HCT116 (cell line): ENCODE data around the gene BDNF. TPM values are rescaled to one million over a fixed set of nuclear protein-coding genes. Genes with fewer than 3 reads are reported as not detected.

Experiments used
- ATAC-seq: fragments of 200-7000 bp; cut with Tn5 transposase; 2 replicates; pipeline ENCODE4 v1.9.1; 2020; ENCODE audit warnings: mild to moderate bottlenecking, moderate library complexity
- BruUV-seq: library from RNA; stranded (reverse); fragments of 400-500 nt; replicated peaks from 2 replicates; lab custom pipeline; 2021; lab: Mats Ljungman, UMichigan
- CTCF ChIA-PET: fragments of 300-600 bp; sonication (Branson Sonifier 250); formaldehyde crosslinking; loops from one replicate; lab custom pipeline; 2021; ENCODE audit warnings: antibody characterized with exemption; lab: Charles Lee
- POLR2A ChIA-PET: fragments of 300-600, 350-600 bp; sonication (Branson Sonifier 250); formaldehyde crosslinking; loops from one replicate; lab custom pipeline; 2021; ENCODE audit warnings: antibody characterized with exemption; lab: Charles Lee
- RAD21 ChIA-PET, 2 experiments: fragments of 300-600 bp; sonication (Branson Sonifier 250); formaldehyde crosslinking; loops; one replicate each; lab custom pipeline; 2023; ENCODE audit warnings: low total read pairs in 2 of 2; ENCODE audit not compliant: uncharacterized antibody in 2 of 2, unreplicated experiment in 2 of 2, low non-redundant PET in 1 of 2; lab: Charles Lee
- DNase-seq: peaks from one replicate; pipeline ENCODE4 v3.0.0-alpha.2; 2010; ENCODE audit warnings: low read depth, low spot score
- H2AFZ ChIP-seq: fragments of 200-600 bp; shearing (Covaris generic), sonication (generic); 2 replicates; pipeline ENCODE4 v1.6.1; 2017; ENCODE audit warnings: low read depth, mixed run types, mixed read lengths, antibody characterized with exemption, low read length; ENCODE audit not compliant: poor library complexity, severe bottlenecking
- H3K27ac ChIP-seq: 2 replicates; pipeline ENCODE4 v1.5.1; 2012; ENCODE audit warnings: low read depth, low read length
- H3K27me3 ChIP-seq: fragments of 200-600 bp; sonication (generic); 2 replicates; pipeline ENCODE4 v1.6.1; 2016; ENCODE audit warnings: mixed run types, low read length, mixed read lengths; ENCODE audit not compliant: insufficient read depth
- H3K36me3 ChIP-seq, 2 experiments: fragments of 200-500 bp in 1 of 2; fragments of 200-600 bp in 1 of 2; sonication (Bioruptor generic) in 1 of 2; sonication (generic) in 1 of 2; 2 replicates each; pipeline versions ENCODE4 v1.5.1 to v1.6.1; 2014 to 2016; ENCODE audit warnings: low read length in 2 of 2, inconsistent platforms in 1 of 2, mixed read lengths in 1 of 2, mixed run types in 1 of 2; ENCODE audit not compliant: insufficient read depth in 2 of 2, control insufficient read depth in 1 of 2
- H3K4me1 ChIP-seq, 2 experiments: fragments of 200-600 bp in 1 of 2; sonication (generic) in 1 of 2; 2 replicates each; pipeline versions ENCODE4 v1.5.1 to v1.6.1; 2012 to 2017; ENCODE audit warnings: low read length in 2 of 2, inconsistent platforms in 1 of 2, mild to moderate bottlenecking in 1 of 2, mixed read lengths in 1 of 2, mixed run types in 1 of 2, moderate library complexity in 1 of 2; ENCODE audit not compliant: insufficient read depth in 2 of 2, control insufficient read depth in 1 of 2
- H3K4me2 ChIP-seq: fragments of 200-600 bp; sonication (generic); 2 replicates; pipeline ENCODE4 v1.6.1; 2017; ENCODE audit warnings: mixed run types, low read length, mixed read lengths
- H3K4me3 ChIP-seq, 2 experiments: fragments of 200-600 bp in 1 of 2; sonication (generic) in 1 of 2; replicated peaks in 1 of 2; 2 replicates each; pipeline ENCODE4 v1.5.1; 2011 to 2016; ENCODE audit warnings: low read length in 2 of 2, control low read depth in 1 of 2, low read depth in 1 of 2, mild to moderate bottlenecking in 1 of 2, mixed read lengths in 1 of 2, mixed run types in 1 of 2
- H3K79me2 ChIP-seq: fragments of 200-600 bp; sonication (generic); 2 replicates; pipeline ENCODE4 v1.6.1; 2017; ENCODE audit warnings: mild to moderate bottlenecking, mixed run types, low read length, moderate library complexity, mixed read lengths; ENCODE audit not compliant: insufficient read depth
- H3K9ac ChIP-seq: fragments of 200-600 bp; sonication (generic); 2 replicates; pipeline ENCODE4 v1.6.1; 2016; ENCODE audit warnings: low read length, mixed read lengths
- H3K9me2 ChIP-seq: fragments of 200-600 bp; sonication (generic), shearing (Covaris generic); 2 replicates; pipeline ENCODE4 v1.6.1; 2017; ENCODE audit warnings: mixed run types, mild to moderate bottlenecking, moderate library complexity; ENCODE audit not compliant: insufficient read depth
- H3K9me3 ChIP-seq, 2 experiments: fragments of 200-500 bp in 1 of 2; fragments of 200-600 bp in 1 of 2; sonication (Bioruptor generic) in 1 of 2; sonication (generic) in 1 of 2; 2 replicates each; pipeline ENCODE4 v1.6.1; 2014 to 2017; ENCODE audit warnings: low read length in 2 of 2, mixed read lengths in 2 of 2, inconsistent platforms in 1 of 2, low read depth in 1 of 2, mild to moderate bottlenecking in 1 of 2, mixed run types in 1 of 2, moderate library complexity in 1 of 2; ENCODE audit not compliant: control insufficient read depth in 1 of 2, insufficient read depth in 1 of 2
- H4K20me1 ChIP-seq: fragments of 200-600 bp; sonication (generic), shearing (Covaris generic); 2 replicates; pipeline ENCODE4 v1.6.1; 2017; ENCODE audit warnings: mixed run types, mild to moderate bottlenecking, moderate library complexity; ENCODE audit not compliant: insufficient read depth
- CTCF ChIP-seq, 3 experiments: fragments of 200-600 bp in 1 of 3; sonication (generic) in 1 of 3; IDR thresholded peaks in 2 of 3; conservative IDR thresholded peaks in 1 of 3; 2 replicates each; pipeline ENCODE4 v1.5.1; 2012 to 2017; ENCODE audit warnings: low read depth in 2 of 3, low read length in 2 of 3, antibody characterized with exemption in 1 of 3, borderline replicate concordance in 1 of 3, control low read depth in 1 of 3, mild to moderate bottlenecking in 1 of 3, mixed read lengths in 1 of 3, mixed run types in 1 of 3, moderate library complexity in 1 of 3; ENCODE audit not compliant: insufficient read depth in 1 of 3
- EZH2 ChIP-seq: fragments of 200-600 bp; sonication (generic); IDR thresholded peaks from 2 replicates; pipeline ENCODE4 v1.6.1; 2017; ENCODE audit warnings: antibody characterized with exemption, mixed run types
- REST ChIP-seq: IDR thresholded peaks from 2 replicates; pipeline ENCODE4 v1.6.1; 2012; ENCODE audit warnings: low read depth
- SP1 ChIP-seq: IDR thresholded peaks from 2 replicates; pipeline ENCODE4 v1.6.1; 2012; ENCODE audit warnings: low read depth
- SRF ChIP-seq: IDR thresholded peaks from 2 replicates; pipeline ENCODE4 v1.6.1; 2012; ENCODE audit warnings: low read depth
- YY1 ChIP-seq: IDR thresholded peaks from 2 replicates; pipeline ENCODE4 v1.6.1; 2011; ENCODE audit warnings: low read length, low read depth, moderate library complexity, mild to moderate bottlenecking; ENCODE audit not compliant: insufficient replicate concordance; ENCODE audit errors: extremely low read depth
- ZNF274 ChIP-seq: fragments of 200-500 bp; sonication (Bioruptor generic); IDR thresholded peaks from 2 replicates; pipeline ENCODE4 v1.6.1; 2014; ENCODE audit warnings: mild to moderate bottlenecking, low read depth, low read length, inconsistent platforms
- intact Hi-C: fragments of 100-400 bp; cut with micrococcal nuclease; formaldehyde crosslinking; loops from 2 replicates; pipeline ENCODE4 v1.10.0; 2022
- total RNA-seq: library from RNA; stranded (reverse); gene quantifications from one replicate; pipeline ENCODE4 v1.2.1, GENCODE V29; 2021; ENCODE audit not compliant: unreplicated experiment
- TF ChIP-seq, protein P1 (sequence below): IDR thresholded peaks from 2 replicates; pipeline ENCODE4 v1.6.1; 2012
- TF ChIP-seq, protein P2 (sequence below): IDR thresholded peaks from 2 replicates; pipeline ENCODE4 v1.6.1; 2011; ENCODE audit warnings: mild to moderate bottlenecking, low read length, moderate library complexity; ENCODE audit not compliant: insufficient replicate concordance; ENCODE audit errors: extremely low read depth

BDNF gene
- total RNA-seq, 1 experiment from 2014 or later = 22.0 TPM

- Histone ChIP-seq H3K27ac (no peak overlapping the region), H3K27me3 (no peaks in the 10 kb centered on the region), H3K4me3 (no peak overlapping the region), H3K4me2 (no peak overlapping the region), H3K79me2 (no peaks in the 10 kb centered on the region), H2AFZ (no peak overlapping the region), H3K36me3 (no peaks in the 10 kb centered on the region), H3K9me3 (no peaks in the 10 kb centered on the region), H3K9ac (no peak overlapping the region), H4K20me1 (no peaks in the 10 kb centered on the region), H3K4me1 (peaks cover 4 to 10% of the 10 kb centered on the region in 2 experiments; a peak in 3 of 4 replicates), H3K9me2 (no peaks in the 10 kb centered on the region)
- no TSS peak for BruUV-seq
- ChIA-PET CTCF (no interaction called here), RAD21 (no interaction called here), POLR2A (no interaction called here)
- ATAC-seq = no peak
- intact Hi-C loops = no loop called here
- no peak for TF ChIP-seq ZNF274
- DNase-seq = no peak
Observed at GRCh38 chr11:27722953-27723344, 22.7 kb upstream of the BDNF start.

GRCh38 chr11:27722117-27722952 is 22.1 kb upstream of the BDNF start:
- no peak overlapping the region for H3K4me3 ChIP-seq
- H3K79me2 ChIP-seq = no peaks in the 10 kb centered on the region
- no peaks in the 10 kb centered on the region for H3K27me3 ChIP-seq
- ChIA-PET CTCF (no interaction called here), RAD21 (no interaction called here), POLR2A (no interaction called here)
- no peak overlapping the region for H3K4me2 ChIP-seq
- TF ChIP-seq REST (no peak), CTCF (IDR thresholded peaks at IDR 0.05 in 2 of 3, conservative IDR thresholded peaks at IDR 0.05 in 1 of 3; ENCODE audit: borderline replicate concordance in 1 of 3, insufficient read depth in 1 of 3, low read depth in 2 of 3, low read length in 2 of 3) (no peak), YY1 (no peak), SRF (no peak), SP1 (no peak), EZH2 (no peak)
- TF ChIP-seq, protein P1, sequence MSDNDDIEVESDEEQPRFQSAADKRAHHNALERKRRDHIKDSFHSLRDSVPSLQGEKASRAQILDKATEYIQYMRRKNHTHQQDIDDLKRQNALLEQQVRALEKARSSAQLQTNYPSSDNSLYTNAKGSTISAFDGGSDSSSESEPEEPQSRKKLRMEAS = no peak
- TF ChIP-seq, protein P2, sequence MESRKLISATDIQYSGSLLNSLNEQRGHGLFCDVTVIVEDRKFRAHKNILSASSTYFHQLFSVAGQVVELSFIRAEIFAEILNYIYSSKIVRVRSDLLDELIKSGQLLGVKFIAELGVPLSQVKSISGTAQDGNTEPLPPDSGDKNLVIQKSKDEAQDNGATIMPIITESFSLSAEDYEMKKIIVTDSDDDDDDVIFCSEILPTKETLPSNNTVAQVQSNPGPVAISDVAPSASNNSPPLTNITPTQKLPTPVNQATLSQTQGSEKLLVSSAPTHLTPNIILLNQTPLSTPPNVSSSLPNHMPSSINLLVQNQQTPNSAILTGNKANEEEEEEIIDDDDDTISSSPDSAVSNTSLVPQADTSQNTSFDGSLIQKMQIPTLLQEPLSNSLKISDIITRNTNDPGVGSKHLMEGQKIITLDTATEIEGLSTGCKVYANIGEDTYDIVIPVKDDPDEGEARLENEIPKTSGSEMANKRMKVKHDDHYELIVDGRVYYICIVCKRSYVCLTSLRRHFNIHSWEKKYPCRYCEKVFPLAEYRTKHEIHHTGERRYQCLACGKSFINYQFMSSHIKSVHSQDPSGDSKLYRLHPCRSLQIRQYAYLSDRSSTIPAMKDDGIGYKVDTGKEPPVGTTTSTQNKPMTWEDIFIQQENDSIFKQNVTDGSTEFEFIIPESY = no peak
- no peaks in the 10 kb centered on the region for H3K9me2 ChIP-seq
- H3K9me3 ChIP-seq = no peaks in the 10 kb centered on the region
- no peak overlapping the region for H3K27ac ChIP-seq
- intact Hi-C loops = no loop called here
- H3K36me3 ChIP-seq = no peaks in the 10 kb centered on the region
- ATAC-seq = no peak
- no TSS peak for BruUV-seq
- H2AFZ ChIP-seq = no peak overlapping the region
- no peak for DNase-seq
- H3K4me1 ChIP-seq = peaks cover 8 to 16% of the 10 kb centered on the region in 2 experiments; a peak in 3 of 4 replicates
- H4K20me1 ChIP-seq = no peaks in the 10 kb centered on the region
- H3K9ac ChIP-seq = no peak overlapping the region
